ENCODE measurements around the gene TMPRSS7.

GRCh38 chr3:112011376-112011940 is 23.1 kb upstream of the TMPRSS7 start:
- no peak for TF ChIP-seq POLR2A (IDR thresholded peaks at IDR 0.05)
- TF ChIP-seq, protein P1, sequence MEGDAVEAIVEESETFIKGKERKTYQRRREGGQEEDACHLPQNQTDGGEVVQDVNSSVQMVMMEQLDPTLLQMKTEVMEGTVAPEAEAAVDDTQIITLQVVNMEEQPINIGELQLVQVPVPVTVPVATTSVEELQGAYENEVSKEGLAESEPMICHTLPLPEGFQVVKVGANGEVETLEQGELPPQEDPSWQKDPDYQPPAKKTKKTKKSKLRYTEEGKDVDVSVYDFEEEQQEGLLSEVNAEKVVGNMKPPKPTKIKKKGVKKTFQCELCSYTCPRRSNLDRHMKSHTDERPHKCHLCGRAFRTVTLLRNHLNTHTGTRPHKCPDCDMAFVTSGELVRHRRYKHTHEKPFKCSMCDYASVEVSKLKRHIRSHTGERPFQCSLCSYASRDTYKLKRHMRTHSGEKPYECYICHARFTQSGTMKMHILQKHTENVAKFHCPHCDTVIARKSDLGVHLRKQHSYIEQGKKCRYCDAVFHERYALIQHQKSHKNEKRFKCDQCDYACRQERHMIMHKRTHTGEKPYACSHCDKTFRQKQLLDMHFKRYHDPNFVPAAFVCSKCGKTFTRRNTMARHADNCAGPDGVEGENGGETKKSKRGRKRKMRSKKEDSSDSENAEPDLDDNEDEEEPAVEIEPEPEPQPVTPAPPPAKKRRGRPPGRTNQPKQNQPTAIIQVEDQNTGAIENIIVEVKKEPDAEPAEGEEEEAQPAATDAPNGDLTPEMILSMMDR (IDR thresholded peaks at IDR 0.05 in 8 of 11, conservative IDR thresholded peaks at IDR 0.05 in 3 of 11): no peak
